GM18909 (cell line): ENCODE data around the gene BTBD9.
A peak's percentile ranks its signal among the peaks of the same experiment; 100 is the strongest.
"Not testable (repeated sequence)": the region's sequence is repeated elsewhere in the genome, so short reads cannot be mapped to it uniquely, and the experiment has no call there.

ENCODE experiments used
- ATAC-seq: cut with Tn5 transposase; IDR thresholded peaks from one replicate; pipeline ENCODE4 v1.9.1; 2021; ENCODE audit warnings: mild to moderate bottlenecking; ENCODE audit not compliant: unreplicated experiment, poor library complexity

The BTBD9 gene

GRCh38 chr6:38650207-38650752 is 10.6 kb upstream of the BTBD9 start:
- ATAC-seq = no peak

DNA sequence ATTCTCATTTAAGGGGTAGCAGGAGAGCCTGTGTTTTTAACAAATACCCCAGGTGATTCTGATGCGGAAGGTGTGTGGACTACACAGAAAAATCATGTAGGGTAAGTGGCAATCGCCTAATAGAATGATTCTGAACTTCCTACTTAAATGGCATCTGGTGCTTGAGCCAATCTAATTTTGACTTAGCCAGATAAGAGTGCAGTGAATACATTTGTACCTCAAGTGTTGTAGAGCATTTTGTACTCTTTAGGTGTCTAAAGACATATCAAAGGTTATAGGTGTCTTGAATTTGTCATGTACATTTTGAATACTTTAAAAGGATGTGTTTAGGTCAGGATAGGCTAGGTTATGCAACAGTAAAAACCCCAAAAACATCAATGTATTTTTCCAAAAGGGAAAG is 10.0 kb upstream of the BTBD9 start:
- no peak for ATAC-seq

DNA sequence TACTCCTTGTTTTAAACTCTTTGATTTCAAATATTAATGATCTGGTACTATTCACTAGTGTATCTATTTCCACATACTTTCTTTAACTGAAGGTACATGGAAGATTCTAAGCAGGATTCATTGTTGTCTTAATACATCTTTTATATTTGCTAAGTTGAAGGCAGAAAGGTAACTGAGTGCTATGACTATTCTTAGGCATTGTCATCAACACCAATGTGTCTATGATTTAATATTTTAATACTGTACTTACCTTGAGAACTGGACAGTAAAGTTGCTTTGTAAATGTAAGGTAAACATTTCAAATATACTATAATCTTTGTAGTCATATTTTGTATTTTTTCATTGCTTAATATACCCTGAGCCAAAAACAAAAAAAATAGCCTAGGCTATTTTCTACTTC is 8.9 kb upstream of the BTBD9 start:
- no peak for ATAC-seq

- no peak for ATAC-seq
These were observed 6.6 kb upstream of the BTBD9 start for GRCh38 chr6:38646166-38646878.

GRCh38 chr6:38644951-38645350 is 5.2 kb upstream of the BTBD9 start:
- ATAC-seq = no peak

GRCh38 chr6:38640216-38640909 is 634 bp upstream of the BTBD9 start:
- peak; percentile 12 for ATAC-seq

GRCh38 chr6:38638941-38639497 is 710 bp downstream of the BTBD9 start:
- ATAC-seq = peak; percentile 38

- ATAC-seq = no peak
These were observed 2.0 kb downstream of the BTBD9 start for GRCh38 chr6:38637756-38638155.

DNA sequence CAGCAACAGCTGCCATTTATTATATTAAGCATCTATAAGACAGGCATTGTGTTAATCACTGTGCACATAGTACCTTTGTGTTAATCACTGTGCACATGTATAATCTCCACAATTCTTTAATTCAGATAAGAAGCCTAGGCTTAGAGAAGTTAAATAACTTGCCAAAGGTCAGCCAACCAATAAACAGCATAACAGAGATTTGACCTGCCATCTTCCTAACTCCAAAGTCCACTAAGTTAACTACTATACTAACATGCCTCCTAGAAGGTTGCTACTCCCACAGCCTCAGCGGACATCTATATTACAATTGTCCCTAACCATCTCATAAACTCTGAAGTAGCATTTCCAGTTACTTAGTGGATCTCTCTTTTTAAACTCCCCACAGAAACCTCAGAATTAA is 3.7 kb downstream of the BTBD9 start:
- ATAC-seq = no peak

DNA sequence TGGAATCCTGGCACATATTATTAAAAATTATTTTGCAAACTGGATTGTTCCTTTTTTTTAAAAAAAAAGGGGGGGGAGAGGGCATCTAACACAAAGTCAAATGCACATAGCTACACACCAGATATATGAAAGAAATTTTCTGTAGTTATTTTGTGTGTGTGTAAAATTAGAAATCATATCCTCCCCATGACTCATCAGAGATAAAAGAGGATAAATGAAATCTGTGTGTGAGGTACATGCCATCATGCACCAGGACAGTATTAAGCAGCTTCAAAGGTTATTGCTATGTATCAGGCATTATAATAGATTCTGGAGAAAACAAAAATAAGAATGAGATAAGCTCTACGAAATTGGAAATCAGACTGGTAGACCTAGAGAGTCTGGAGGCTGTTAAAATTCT is 5.2 kb downstream of the BTBD9 start:
- ATAC-seq = no peak

- ATAC-seq = no peak
These were observed 7.2 kb downstream of the BTBD9 start for GRCh38 chr6:38632490-38632889.

DNA sequence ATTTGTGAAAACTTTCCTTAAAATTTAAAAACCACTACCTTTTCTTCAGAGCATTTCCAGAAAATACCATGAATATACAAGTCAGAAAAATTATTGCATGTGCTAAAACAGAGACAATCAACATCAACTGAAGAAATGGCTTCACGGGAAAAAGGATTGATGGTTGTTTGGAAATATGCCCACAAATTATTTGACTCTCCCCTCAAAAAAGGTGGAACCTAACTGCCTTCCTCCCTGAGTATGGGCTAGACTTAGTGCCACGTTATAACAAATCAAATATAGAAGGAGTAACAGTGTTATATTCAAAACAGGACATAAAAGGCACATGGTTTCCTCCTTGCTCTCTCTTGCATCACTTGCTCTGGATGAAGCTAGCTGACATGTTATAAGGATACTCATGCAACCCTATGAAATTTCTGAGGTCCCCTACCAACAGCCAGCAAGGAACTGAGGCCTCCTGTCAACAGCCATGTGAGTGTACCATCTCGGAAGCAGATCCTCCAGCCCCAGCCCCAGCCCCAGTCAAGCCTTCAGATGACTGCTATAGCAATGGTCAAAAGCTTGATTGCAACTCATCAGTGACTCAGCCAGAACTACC is 8.4 kb downstream of the BTBD9 start:
- no peak for ATAC-seq

GRCh38 chr6:38625217-38625616 is 14.5 kb downstream of the BTBD9 start:
- no peak for ATAC-seq

GRCh38 chr6:38619342-38619741 is 20.4 kb downstream of the BTBD9 start:
- ATAC-seq = not testable (repeated sequence)

GRCh38 chr6:38618301-38618700 is 21.4 kb downstream of the BTBD9 start:
- not testable (repeated sequence) for ATAC-seq

DNA sequence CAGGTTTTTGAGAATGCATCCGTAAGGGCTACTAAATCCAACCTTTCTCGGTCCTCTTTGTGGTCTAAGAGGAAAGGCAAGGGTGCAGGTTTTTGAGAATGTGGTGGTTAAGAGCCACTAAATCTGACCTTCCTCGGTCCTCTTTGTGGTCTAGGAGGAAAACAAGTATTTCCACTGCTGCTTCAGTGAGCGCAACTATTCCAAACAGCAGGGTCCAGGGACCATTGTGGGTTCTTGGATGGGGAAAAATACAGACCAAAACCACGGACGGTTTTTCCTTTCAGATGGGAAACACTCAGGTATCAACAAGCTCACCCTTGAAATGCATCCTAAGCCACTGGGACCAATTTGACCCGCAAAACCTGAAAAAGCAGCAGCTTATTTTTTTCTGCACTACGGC is 21.9 kb downstream of the BTBD9 start:
- no peak for ATAC-seq

DNA sequence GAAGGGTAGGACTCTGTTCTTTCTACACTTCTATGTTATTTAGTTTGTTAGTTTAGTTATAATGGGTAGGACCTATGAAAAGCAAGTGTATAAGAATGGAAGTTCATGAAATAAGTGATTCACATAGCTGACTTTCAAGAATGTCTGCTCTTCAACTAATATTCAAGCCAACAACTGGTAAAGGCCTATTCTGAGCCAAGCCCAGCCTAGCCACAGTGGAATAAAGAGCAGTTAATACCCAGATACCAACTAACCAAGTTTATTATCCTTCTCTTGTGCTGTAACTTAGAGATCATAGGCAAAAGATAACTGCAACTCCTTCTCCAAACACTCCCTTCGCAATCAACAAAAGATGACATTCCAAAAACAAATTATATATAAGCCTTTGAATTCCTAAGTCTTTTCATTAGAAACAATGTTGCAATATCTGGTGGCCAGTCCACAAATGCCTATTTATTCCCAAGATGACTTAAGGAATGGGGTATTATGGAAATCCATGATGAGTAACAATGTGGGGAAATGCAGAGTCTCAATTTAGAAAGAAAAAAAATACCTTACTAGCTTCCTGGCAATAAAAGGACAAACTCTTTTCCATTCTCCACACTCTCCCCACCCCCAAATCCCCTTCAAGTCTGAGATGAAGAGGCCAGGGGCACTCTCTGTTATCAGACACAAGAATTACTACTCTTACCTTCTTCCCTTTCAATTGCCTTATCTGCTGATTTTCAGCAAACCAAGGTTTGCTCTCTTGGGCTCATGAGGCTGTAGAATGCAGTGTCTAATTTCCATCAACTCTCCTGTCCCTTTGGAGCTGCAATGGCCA is 27.4 kb downstream of the BTBD9 start:
- ATAC-seq = no peak

GRCh38 chr6:38610050-38610625 is 29.6 kb downstream of the BTBD9 start:
- no peak for ATAC-seq

- no peak for ATAC-seq
These were observed 35.0 kb downstream of the BTBD9 start for GRCh38 chr6:38604700-38605099.

GRCh38 chr6:38603966-38604365 is 35.8 kb downstream of the BTBD9 start:
- no peak for ATAC-seq
